AG09309 (cell line): ENCODE measurements around the gene GSPT2.

Source experiments
- DNase-seq: peaks from one replicate; pipeline ENCODE4 v3.0.0-alpha.2; 2010; ENCODE audit warnings: low read depth
- H3K4me3 ChIP-seq: 2 replicates; pipeline ENCODE4 v1.5.1; 2011; ENCODE audit warnings: mild to moderate bottlenecking, low read depth, low read length, moderate library complexity; ENCODE audit not compliant: control insufficient read depth
- TF ChIP-seq, protein P1 (sequence below): IDR thresholded peaks from 2 replicates; pipeline ENCODE4 v1.5.1; 2011; ENCODE audit warnings: mild to moderate bottlenecking, low read depth, low read length, inconsistent platforms; ENCODE audit not compliant: insufficient read depth, control insufficient read depth; ENCODE audit errors: missing control alignments

GSPT2 gene

DNA sequence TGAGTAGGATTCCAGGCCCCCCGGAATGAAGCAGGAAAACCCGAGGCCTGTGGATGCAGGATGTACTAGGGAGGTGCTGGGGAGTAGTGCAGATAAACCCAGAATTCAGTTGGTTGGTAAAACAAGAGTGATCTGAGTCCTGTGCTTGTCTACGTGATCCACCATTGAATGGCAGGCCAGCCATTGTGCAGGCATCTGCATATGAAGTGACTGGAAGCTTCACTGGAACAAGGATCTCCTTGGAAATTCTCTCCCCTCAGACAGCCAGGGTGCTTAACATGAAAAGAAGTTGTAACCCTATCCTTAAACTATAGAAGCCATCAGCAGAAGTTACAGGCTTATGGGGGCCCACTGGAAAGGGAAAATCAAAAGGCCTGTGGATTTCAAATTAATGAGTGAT lies 656 bp upstream of the GSPT2 start:
- TF ChIP-seq, protein P1, sequence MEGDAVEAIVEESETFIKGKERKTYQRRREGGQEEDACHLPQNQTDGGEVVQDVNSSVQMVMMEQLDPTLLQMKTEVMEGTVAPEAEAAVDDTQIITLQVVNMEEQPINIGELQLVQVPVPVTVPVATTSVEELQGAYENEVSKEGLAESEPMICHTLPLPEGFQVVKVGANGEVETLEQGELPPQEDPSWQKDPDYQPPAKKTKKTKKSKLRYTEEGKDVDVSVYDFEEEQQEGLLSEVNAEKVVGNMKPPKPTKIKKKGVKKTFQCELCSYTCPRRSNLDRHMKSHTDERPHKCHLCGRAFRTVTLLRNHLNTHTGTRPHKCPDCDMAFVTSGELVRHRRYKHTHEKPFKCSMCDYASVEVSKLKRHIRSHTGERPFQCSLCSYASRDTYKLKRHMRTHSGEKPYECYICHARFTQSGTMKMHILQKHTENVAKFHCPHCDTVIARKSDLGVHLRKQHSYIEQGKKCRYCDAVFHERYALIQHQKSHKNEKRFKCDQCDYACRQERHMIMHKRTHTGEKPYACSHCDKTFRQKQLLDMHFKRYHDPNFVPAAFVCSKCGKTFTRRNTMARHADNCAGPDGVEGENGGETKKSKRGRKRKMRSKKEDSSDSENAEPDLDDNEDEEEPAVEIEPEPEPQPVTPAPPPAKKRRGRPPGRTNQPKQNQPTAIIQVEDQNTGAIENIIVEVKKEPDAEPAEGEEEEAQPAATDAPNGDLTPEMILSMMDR = no peak
- no peak overlapping the region for H3K4me3 ChIP-seq
- DNase-seq = no peak

DNA sequence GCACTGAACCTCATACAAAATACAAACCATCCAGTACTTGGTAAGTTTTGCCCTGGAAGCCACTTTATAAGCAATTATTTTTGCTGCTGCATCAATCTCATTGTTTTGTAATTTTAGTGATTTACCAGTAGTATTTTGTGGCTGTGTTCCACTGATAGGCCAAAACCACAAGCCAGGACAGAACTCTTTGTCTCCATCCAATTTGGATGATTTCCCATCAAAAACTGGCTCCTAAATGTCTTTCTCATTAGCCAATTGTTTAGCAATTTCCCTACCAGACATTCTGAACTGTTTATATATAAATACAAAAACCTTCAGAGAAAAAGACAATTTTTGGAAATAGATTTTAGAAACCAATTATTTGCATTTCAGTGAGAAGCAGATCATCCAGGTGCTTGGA lies 4.4 kb downstream of the GSPT2 start:
- no peak for DNase-seq
- TF ChIP-seq, protein P1 = no peak

GRCh38 chrX:51759055-51759839 lies 16.0 kb downstream of the GSPT2 start:
- DNase-seq = no peak
- no peak overlapping the region for H3K4me3 ChIP-seq
- TF ChIP-seq, protein P1 = no peak

More for the DNA sequence above, 4.4 kb downstream of the GSPT2 start:
- H3K4me3 ChIP-seq = no peak overlapping the region

GRCh38 chrX:51760657-51761056 lies 17.4 kb downstream of the GSPT2 start:
- DNase-seq = no peak
- TF ChIP-seq, protein P1 = no peak
- H3K4me3 ChIP-seq = no peak overlapping the region

DNA sequence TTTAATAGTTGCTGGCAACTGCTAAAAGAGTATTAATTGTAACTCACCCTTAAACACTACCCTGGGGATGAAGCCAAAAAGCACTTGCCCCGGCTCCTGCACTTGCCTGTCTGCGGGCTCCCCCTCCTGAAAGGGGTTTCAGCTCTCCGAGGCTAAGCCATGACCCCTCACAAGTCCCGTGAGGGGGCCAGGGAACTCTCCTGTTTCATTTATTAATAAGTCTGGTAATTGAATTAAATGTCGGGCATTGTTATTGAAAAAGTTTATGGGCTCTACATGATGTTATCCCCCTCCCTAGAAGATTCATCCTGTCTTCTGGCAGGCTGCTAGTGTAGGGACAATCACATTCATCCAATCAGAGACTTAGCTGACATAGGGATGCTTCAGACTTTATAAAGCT lies 23.3 kb downstream of the GSPT2 start:
- H3K4me3 ChIP-seq = no peak overlapping the region
- DNase-seq = no peak
- TF ChIP-seq, protein P1 = no peak

GRCh38 chrX:51776851-51777250 lies 33.6 kb downstream of the GSPT2 start:
- DNase-seq = no peak
- TF ChIP-seq, protein P1 = no peak

More at GRCh38 chrX:51776851-51777250, 33.6 kb downstream of the GSPT2 start:
- H3K4me3 ChIP-seq = no peak overlapping the region
